Lung (tissue), 12 donors: ENCODE results near the gene SH3BP2. TPM values are rescaled to one million over a fixed set of nuclear protein-coding genes. Genes with fewer than 3 reads are reported as not detected.

Experiments used
- ATAC-seq: fragments of 200-7000 bp; cut with Tn5 transposase; one replicate; pipeline ENCODE4 v1.9.1; 2020; ENCODE audit warnings: moderate number of reproducible peaks; ENCODE audit not compliant: insufficient read depth, low FRiP score
- DNase-seq, 3 donors: peaks; one replicate each; pipeline ENCODE4 v3.0.0-alpha.2; 2013 to 2017
- H3K27ac ChIP-seq, 2 donors: one replicate each; pipeline ENCODE4 v1.5.1; 2013; ENCODE audit warnings: mild to moderate bottlenecking in 2 of 2, moderate library complexity in 2 of 2, control low read depth in 1 of 2, inconsistent platforms in 1 of 2, low read depth in 1 of 2, low read length in 1 of 2
- H3K27me3 ChIP-seq, 3 donors: one replicate each; pipeline ENCODE4 v1.5.1; 2013; ENCODE audit warnings: low read length in 2 of 3; ENCODE audit not compliant: control insufficient read depth in 3 of 3, insufficient read depth in 3 of 3
- H3K36me3 ChIP-seq, 4 donors: one replicate each; pipeline ENCODE4 v1.5.1; 2013; ENCODE audit warnings: low read length in 4 of 4, mild to moderate bottlenecking in 1 of 4, moderate library complexity in 1 of 4; ENCODE audit not compliant: control insufficient read depth in 4 of 4, insufficient read depth in 4 of 4
- H3K4me1 ChIP-seq, 5 donors: one replicate each; pipeline ENCODE4 v1.5.1; 2013; ENCODE audit warnings: low read length in 5 of 5, mild to moderate bottlenecking in 2 of 5, moderate library complexity in 1 of 5; ENCODE audit not compliant: control insufficient read depth in 5 of 5, insufficient read depth in 5 of 5
- H3K4me3 ChIP-seq: one replicate; pipeline ENCODE4 v1.5.1; 2013; ENCODE audit warnings: mild to moderate bottlenecking, control low read depth, moderate library complexity
- H3K9ac ChIP-seq, 2 donors: one replicate each; pipeline ENCODE4 v1.5.1; 2013; ENCODE audit warnings: low read length in 2 of 2, control low read depth in 1 of 2; ENCODE audit not compliant: insufficient read depth in 1 of 2
- H3K9me3 ChIP-seq, 4 donors: one replicate each; pipeline ENCODE4 v1.5.1; 2013; ENCODE audit warnings: low read length in 3 of 4, mild to moderate bottlenecking in 1 of 4, moderate library complexity in 1 of 4; ENCODE audit not compliant: control insufficient read depth in 4 of 4, insufficient read depth in 3 of 4
- CTCF ChIP-seq: IDR thresholded peaks from 2 replicates; pipeline ENCODE4 v1.5.1; 2012; ENCODE audit warnings: mild to moderate bottlenecking; ENCODE audit errors: control extremely low read depth, extremely low read depth
- WGBS, 2 donors: extraction: QIAGEN DNeasy Blood & Tissue Kit; methylation state at CpG; one replicate each; pipeline ENCODE4 v1.1.7; 2013; 5-methylcytosine and 5-hydroxymethylcytosine counted together
- polyA plus RNA-seq, 2 donors: library from polyadenylated mRNA; stranded (reverse); fragments of 200-250 nt; gene quantifications; one replicate each; pipeline ENCODE4 v1.2.1, GENCODE V29; 2013
- total RNA-seq, 2 donors: library from RNA; depleted of rRNA in 1 of 2; stranded (reverse); fragments of >200 nt in 1 of 2; gene quantifications; one replicate each; pipeline ENCODE4 v1.2.1, GENCODE V29; 2014 to 2021
- donor health status: control.
- donor health status: control.
- donor health status: Bipolar disorder and iron deficiency.
- donor health status: healthy.
- donor health status: DM: yes; HTN: yes; CAD: no.

SH3BP2 gene
- total and polyA plus RNA-seq, 4 donors: 49.9 to 117 (median 79.8) TPM

- ATAC-seq: no peak
- no peak overlapping the region for H3K9ac ChIP-seq
- no peaks in the 10 kb centered on the region for H3K9me3 ChIP-seq
- no peak for TF ChIP-seq CTCF
- DNase-seq: no peak
- H3K27me3 ChIP-seq: no peaks in the 10 kb centered on the region
- H3K4me3 ChIP-seq: no peak overlapping the region
- H3K27ac ChIP-seq: no peak overlapping the region
- 94 to 95% methylated on average over 28 of the region's 28 CpGs for WGBS, 2 donors
- H3K36me3 ChIP-seq: peaks cover 4 to 59% (median 10%) of the 10 kb centered on the region in 4 donors
- peaks cover 0 to 16% (median 7%) of the 10 kb centered on the region in 5 donors for H3K4me1 ChIP-seq
Measured at GRCh38 chr4:2744576-2745270, 48.2 kb upstream of the SH3BP2 start.

GRCh38 chr4:2745516-2745915 is 47.4 kb upstream of the SH3BP2 start:
- TF ChIP-seq CTCF: no peak
- peaks cover 0 to 16% (median 7%) of the 10 kb centered on the region in 5 donors for H3K4me1 ChIP-seq
- no peak for ATAC-seq
- no peaks in the 10 kb centered on the region for H3K27me3 ChIP-seq
- no peak for DNase-seq
- no peaks in the 10 kb centered on the region for H3K9me3 ChIP-seq
- no peak overlapping the region for H3K9ac ChIP-seq
- H3K27ac ChIP-seq: peak overlapping the region in 1 of 2 donors; percentile 63
- H3K4me3 ChIP-seq: no peak overlapping the region
- 96 to 98% methylated on average over 5 of the region's 5 CpGs for WGBS, 2 donors
- H3K36me3 ChIP-seq: peaks cover 4 to 59% (median 10%) of the 10 kb centered on the region in 4 donors

- Histone ChIP-seq H3K9ac (no peak overlapping the region), H3K27me3 (no peaks in the 10 kb centered on the region), H3K36me3 (peaks cover 4 to 59% (median 10%) of the 10 kb centered on the region in 4 donors), H3K4me1 (peaks cover 0 to 18% (median 7%) of the 10 kb centered on the region in 5 donors), H3K9me3 (no peaks in the 10 kb centered on the region), H3K4me3 (no peak overlapping the region), H3K27ac (peak overlapping the region in 1 of 2 donors; percentile 63)
- WGBS, 2 donors: 63 to 74% methylated on average over 21 of the region's 21 CpGs
- DNase-seq: peak; percentile 27 to 54 (median 37)
- peak; percentile 93 for ATAC-seq
- TF ChIP-seq CTCF: no peak
Measured at GRCh38 chr4:2745981-2746806, 46.7 kb upstream of the SH3BP2 start.
